NCI-H187 (cell line): Measurements from ENCODE around the gene TSC2.

Source experiments
- DNase-seq, 2 experiments: peaks; one replicate each; lab custom pipeline; 2025; lab: John Stamatoyannopoulos, UW

Gene TSC2

GRCh38 chr16:2043667-2044451 lies 3.9 kb upstream of the TSC2 start:
- peak; percentile 75 to 89 for DNase-seq

GRCh38 chr16:2044541-2044940 lies 3.2 kb upstream of the TSC2 start:
- no peak for DNase-seq

GRCh38 chr16:2045965-2046892 lies 1.6 kb upstream of the TSC2 start:
- no peak for DNase-seq

GRCh38 chr16:2046893-2047329 lies 874 bp upstream of the TSC2 start:
- DNase-seq: no peak

DNA sequence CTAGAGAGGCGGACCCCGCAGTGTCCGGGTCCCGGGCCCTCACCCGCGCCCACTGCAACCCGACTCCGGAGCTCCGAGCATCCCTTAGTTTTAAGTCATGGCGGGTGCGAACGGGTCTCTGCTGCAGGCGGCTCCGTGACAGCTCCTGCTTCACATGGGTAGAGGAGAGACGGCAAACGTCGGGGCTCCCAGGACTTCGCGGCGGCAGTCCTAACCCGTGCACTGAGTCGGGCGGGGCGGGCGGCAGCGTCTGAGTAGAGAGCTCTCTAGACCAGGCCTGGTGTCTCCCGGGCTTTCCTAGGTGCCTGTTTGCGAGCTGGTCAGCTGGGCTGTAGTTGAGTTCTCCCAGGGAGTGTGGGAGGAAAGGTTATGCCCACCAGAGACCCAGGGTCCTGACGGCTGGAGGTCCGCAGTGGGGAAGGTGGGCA lies 345 bp downstream of the TSC2 start:
- no peak for DNase-seq

DNA sequence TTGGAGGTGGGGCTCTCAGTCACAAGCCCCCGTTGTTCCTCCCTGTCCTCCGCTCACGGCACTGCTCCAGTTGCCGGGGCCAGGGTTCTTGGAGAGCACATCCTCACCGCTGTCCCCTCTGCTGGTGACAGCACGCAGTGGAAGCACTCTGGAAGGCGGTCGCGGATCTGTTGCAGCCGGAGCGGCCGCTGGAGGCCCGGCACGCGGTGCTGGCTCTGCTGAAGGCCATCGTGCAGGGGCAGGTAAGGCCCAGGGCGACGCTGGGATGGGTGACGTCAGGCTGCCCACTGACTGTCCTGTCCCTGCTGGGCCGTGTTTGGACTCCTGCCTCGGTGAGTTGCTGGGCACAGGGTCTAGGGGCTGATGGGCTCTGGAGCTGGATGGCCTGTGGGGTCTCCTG lies 5.4 kb downstream of the TSC2 start:
- DNase-seq: no peak

GRCh38 chr16:2053897-2054296 lies 6.1 kb downstream of the TSC2 start:
- DNase-seq: no peak

DNA sequence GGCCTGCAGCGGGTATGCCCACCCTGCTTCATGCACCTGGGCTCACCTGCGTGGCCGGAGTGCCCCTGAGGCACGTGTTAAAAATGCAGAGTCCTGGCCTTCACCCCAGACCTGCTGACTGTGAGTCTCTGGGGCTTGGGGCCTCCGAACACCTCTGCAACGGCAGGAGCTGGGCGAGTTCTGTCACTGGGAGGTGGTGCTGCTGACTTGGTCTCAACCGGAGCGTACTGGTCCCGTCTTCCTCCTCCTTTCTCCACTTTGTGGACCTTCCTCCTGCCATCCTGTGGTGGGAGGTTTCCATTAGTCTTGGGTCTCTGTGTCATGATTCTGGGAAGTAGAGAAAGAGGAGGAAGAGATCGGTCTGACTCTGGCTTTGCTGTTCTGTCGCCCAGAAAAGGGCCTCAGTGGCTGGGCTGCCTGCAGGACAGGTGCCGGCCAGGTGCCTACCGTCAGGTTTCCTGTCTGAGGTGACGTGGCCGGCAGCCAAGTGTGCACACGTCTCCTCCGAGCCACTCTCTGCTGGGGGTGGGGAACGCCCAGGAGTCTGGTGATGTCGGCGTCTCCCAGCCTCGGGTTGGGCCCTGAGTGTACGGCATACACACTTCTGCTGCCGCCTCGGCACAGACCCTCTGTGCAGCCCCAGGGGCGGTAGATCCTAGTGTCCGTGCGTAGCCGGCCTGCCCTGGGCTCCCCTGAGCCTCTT lies 6.9 kb downstream of the TSC2 start:
- DNase-seq: peak; percentile 91 to 92

GRCh38 chr16:2056077-2056476 lies 8.3 kb downstream of the TSC2 start:
- DNase-seq: peak in 1 of 2 experiments; percentile 84

GRCh38 chr16:2056681-2057407 lies 9.1 kb downstream of the TSC2 start:
- DNase-seq: no peak

GRCh38 chr16:2057438-2057837 lies 9.7 kb downstream of the TSC2 start:
- DNase-seq: no peak

DNA sequence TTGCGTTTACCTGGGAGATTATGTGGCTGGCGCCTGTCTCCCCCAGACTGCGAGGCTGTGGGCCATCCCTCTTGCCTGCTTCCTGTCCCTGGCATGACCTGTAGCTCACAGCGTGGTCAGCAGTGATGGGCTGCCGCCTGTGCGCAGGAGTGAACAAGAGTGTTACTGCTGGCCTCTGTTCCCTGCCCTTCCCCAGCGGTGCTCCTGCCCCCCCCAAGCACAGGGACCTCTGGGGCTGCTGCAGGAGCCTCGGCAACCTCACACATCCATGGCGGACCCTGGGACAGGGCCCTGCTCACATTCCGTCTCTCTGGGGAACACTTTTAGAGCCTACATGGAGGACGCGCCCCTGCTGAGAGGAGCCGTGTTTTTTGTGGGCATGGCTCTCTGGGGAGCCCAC lies 10.6 kb downstream of the TSC2 start:
- no peak for DNase-seq

- DNase-seq: peak; percentile 56 to 68
These were observed 11.1 kb downstream of the TSC2 start for GRCh38 chr16:2058872-2059271.

- no peak for DNase-seq
These were observed 12.6 kb downstream of the TSC2 start for GRCh38 chr16:2060346-2060745.

- no peak for DNase-seq
These were observed 13.2 kb downstream of the TSC2 start for GRCh38 chr16:2061023-2061422.

- DNase-seq: no peak
These were observed 13.7 kb downstream of the TSC2 start for GRCh38 chr16:2061526-2061925.

GRCh38 chr16:2062801-2063200 lies 15.0 kb downstream of the TSC2 start:
- DNase-seq: no peak

DNA sequence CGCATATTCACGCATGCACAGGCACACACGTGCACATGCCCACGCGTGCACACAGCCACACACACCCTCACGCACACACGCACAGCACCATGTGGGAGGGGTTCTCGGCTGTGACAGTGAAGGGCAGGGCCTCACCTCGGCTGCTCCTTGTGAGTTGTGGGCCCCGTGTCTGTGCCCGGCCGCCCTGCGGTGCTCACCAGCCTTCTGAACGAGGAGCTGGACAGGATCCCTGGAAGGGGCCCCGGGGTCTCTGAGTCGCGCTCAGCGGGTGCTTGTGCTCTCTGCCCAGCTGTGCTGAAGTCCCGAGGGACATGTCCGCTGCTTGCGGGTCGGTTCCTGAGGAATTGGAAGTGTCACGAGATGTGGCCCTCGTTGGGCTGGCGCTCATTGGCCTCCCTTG lies 16.1 kb downstream of the TSC2 start:
- DNase-seq: no peak

- no peak for DNase-seq
These were observed 16.7 kb downstream of the TSC2 start for GRCh38 chr16:2064368-2064945.

- no peak for DNase-seq
These were observed 18.4 kb downstream of the TSC2 start for GRCh38 chr16:2066139-2066538.
